ENCODE results near the gene ZDHHC11B. TPM values are rescaled to one million over a fixed set of nuclear protein-coding genes. Genes with fewer than 3 reads are reported as not detected.
A peak's percentile ranks its signal among the peaks of the same experiment; 100 is the strongest.
"Not testable (repeated sequence)": the region's sequence is repeated elsewhere in the genome, so short reads cannot be mapped to it uniquely, and the experiment has no call there.

ZDHHC11B gene
- total and polyA plus RNA-seq, 2 donors from 2014 or later = 4.4 to 5.4 TPM

DNA sequence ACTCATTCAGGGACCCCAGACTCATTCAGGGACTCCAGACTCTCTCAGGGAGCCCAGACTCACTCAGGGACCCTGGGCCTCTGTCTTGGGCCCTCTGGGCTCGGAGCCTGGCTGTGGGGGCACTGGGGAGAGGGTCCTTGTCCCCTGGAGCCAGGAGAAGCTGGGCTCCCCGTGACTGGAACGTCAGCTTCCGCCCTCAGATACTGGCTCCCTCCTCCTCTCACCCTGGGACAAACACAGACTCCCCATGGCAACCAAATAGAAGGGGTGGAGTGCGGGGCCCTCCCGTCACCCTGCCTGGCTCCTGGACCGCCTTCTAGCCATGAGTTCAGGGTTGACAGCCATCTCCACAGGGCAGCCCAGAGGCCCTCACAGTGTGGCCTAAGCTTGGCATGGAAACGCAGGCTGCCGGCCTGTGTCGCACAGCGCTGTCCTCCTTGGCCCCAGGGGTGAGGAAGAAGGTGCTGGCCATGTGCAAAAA lies 27.6 kb downstream of the ZDHHC11B start:
- Histone ChIP-seq H3K9me3 (ENCODE audit: control insufficient read depth in 2 of 3, insufficient read depth in 1 of 3, low read length in 3 of 3) (no peaks in the 10 kb centered on the region), H3K4me3 (ENCODE audit: low read length in 3 of 3) (no peak overlapping the region), H3K36me3 (ENCODE audit: control insufficient read depth in 2 of 3, insufficient read depth in 3 of 3, low read length in 3 of 3) (no peaks in the 10 kb centered on the region), H3K27ac (ENCODE audit: low read depth in 2 of 2, low read length in 2 of 2) (no peak overlapping the region), H3K9ac (ENCODE audit: low read length in 3 of 3) (no peak overlapping the region), H3K27me3 (ENCODE audit: control insufficient read depth, insufficient read depth, low read length) (peaks cover 2% of the 10 kb centered on the region), H3K4me1 (ENCODE audit: control insufficient read depth in 2 of 3, insufficient read depth in 2 of 3, low read depth in 1 of 3, low read length in 3 of 3) (peaks cover 0 to 13% (median 8%) of the 10 kb centered on the region in 3 donors)
- no peak for FAIRE-seq
- intact Hi-C loops (cut with DNase I) = no loop called here
- DNase-seq = peak in 4 of 5 donors; percentile 66 to 87 (median 73)
- TF ChIP-seq, protein P1, sequence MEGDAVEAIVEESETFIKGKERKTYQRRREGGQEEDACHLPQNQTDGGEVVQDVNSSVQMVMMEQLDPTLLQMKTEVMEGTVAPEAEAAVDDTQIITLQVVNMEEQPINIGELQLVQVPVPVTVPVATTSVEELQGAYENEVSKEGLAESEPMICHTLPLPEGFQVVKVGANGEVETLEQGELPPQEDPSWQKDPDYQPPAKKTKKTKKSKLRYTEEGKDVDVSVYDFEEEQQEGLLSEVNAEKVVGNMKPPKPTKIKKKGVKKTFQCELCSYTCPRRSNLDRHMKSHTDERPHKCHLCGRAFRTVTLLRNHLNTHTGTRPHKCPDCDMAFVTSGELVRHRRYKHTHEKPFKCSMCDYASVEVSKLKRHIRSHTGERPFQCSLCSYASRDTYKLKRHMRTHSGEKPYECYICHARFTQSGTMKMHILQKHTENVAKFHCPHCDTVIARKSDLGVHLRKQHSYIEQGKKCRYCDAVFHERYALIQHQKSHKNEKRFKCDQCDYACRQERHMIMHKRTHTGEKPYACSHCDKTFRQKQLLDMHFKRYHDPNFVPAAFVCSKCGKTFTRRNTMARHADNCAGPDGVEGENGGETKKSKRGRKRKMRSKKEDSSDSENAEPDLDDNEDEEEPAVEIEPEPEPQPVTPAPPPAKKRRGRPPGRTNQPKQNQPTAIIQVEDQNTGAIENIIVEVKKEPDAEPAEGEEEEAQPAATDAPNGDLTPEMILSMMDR (IDR thresholded peaks at IDR 0.05; ENCODE audit: borderline replicate concordance, extremely low read depth, insufficient read depth) = no peak

DNA sequence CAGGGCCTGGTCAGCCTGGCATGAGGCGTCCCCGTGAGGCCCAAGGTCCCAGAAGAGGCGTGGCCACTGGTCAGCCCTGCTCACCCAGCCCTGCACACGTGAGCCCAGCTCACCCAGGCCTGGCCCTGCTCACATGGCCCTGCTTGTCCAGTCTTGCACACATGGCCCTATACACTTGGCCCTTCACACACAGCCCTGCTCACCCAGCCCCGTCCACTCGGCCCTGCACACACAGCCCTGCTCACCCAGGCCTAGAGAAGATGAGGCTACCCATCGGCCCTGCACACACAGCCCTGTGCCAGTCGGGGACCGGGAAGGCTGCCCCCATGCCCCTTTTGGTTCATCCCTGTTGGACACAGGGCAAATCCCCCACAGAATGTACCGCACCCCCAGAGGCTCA lies 28.4 kb downstream of the ZDHHC11B start:
- FAIRE-seq (no peak), DNase-seq (peak in 2 of 5 donors; percentile 12 to 82)
- TF ChIP-seq, protein P1 (IDR thresholded peaks at IDR 0.05; ENCODE audit: borderline replicate concordance, extremely low read depth, insufficient read depth) = no peak
- Histone ChIP-seq H3K9ac (ENCODE audit: low read length in 3 of 3) (no peak overlapping the region), H3K4me1 (ENCODE audit: control insufficient read depth in 2 of 3, insufficient read depth in 2 of 3, low read depth in 1 of 3, low read length in 3 of 3) (peaks cover 0 to 13% (median 8%) of the 10 kb centered on the region in 3 donors), H3K27me3 (ENCODE audit: control insufficient read depth, insufficient read depth, low read length) (peaks cover 2% of the 10 kb centered on the region), H3K36me3 (ENCODE audit: control insufficient read depth in 2 of 3, insufficient read depth in 3 of 3, low read length in 3 of 3) (no peaks in the 10 kb centered on the region), H3K9me3 (ENCODE audit: control insufficient read depth in 2 of 3, insufficient read depth in 1 of 3, low read length in 3 of 3) (no peaks in the 10 kb centered on the region), H3K27ac (ENCODE audit: low read depth in 2 of 2, low read length in 2 of 2) (no peak overlapping the region), H3K4me3 (ENCODE audit: low read length in 3 of 3) (no peak overlapping the region)
- intact Hi-C loops (cut with DNase I) = no loop called here

DNA sequence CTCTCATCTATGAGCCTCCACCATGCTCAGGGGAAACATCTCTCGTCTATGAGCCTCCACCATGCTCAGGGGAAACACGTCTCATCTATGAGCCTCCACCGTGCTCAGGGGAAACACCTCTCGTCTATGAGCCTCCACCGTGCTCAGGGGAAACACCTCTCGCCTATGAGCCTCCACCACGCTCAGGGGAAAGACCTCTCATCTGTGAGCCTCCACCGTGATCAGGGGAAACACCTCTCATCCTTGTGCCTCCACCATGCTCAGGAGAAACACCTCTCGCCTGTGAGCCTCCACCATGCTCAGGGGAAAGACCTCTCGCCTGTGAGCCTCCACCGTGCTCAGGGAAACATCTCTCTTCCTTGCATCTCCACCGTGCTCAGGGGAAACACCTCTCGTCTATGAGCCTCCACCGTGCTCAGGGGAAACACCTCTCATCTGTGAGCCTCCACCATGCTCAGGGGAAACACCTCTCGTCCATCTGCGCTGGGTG lies 30.3 kb downstream of the ZDHHC11B start:
- H3K27me3 ChIP-seq (ENCODE audit: control insufficient read depth, insufficient read depth, low read length); H3K4me3 ChIP-seq (ENCODE audit: low read length in 3 of 3); H3K9me3 ChIP-seq (ENCODE audit: control insufficient read depth in 2 of 3, insufficient read depth in 1 of 3, low read length in 3 of 3); H3K36me3 ChIP-seq (ENCODE audit: control insufficient read depth in 2 of 3, insufficient read depth in 3 of 3, low read length in 3 of 3); FAIRE-seq; H3K9ac ChIP-seq (ENCODE audit: low read length in 3 of 3); intact Hi-C loops (cut with DNase I); H3K27ac ChIP-seq (ENCODE audit: low read depth in 2 of 2, low read length in 2 of 2): not testable (repeated sequence)
- H3K4me1 ChIP-seq (ENCODE audit: control insufficient read depth in 2 of 3, insufficient read depth in 2 of 3, low read depth in 1 of 3, low read length in 3 of 3) = peaks cover 0 to 13% (median 6%) of the 10 kb centered on the region in 3 donors
- peak in 1 of 5 donors; percentile 43 for DNase-seq

DNA sequence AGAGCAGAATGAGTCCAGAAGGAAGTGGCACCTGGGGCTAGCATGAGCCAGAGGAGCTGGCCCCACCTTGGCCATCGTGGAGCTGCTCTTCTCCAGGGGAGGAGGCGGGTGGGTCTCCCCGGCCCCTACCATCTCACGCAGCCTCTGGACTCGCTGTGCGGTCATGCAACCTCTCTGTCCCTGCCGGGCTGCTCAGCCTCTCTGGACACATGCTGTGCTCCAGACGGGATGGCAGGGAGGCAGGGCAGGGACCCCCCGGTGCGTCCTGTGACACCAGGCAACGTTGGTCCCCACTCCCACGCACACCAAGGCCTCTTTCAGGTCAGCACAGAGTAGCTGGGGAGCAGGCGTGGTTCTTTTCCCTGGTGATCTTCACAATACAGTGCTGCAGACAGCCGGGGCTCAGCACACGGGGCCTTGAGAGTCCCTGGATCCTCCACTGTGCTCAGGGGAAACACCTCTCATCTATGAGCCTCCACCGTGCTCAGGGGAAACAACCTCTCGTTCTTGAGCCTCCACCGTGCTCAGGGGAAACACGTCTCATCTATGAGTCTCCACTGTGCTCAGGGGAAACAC lies 30.9 kb downstream of the ZDHHC11B start:
- peak in 1 of 5 donors; percentile 69 for DNase-seq
- H3K27me3 ChIP-seq (ENCODE audit: control insufficient read depth, insufficient read depth, low read length); H3K27ac ChIP-seq (ENCODE audit: low read depth in 2 of 2, low read length in 2 of 2); H3K9ac ChIP-seq (ENCODE audit: low read length in 3 of 3); FAIRE-seq; H3K4me3 ChIP-seq (ENCODE audit: low read length in 3 of 3); intact Hi-C loops (cut with DNase I); H3K36me3 ChIP-seq (ENCODE audit: control insufficient read depth in 2 of 3, insufficient read depth in 3 of 3, low read length in 3 of 3); H3K9me3 ChIP-seq (ENCODE audit: control insufficient read depth in 2 of 3, insufficient read depth in 1 of 3, low read length in 3 of 3): not testable (repeated sequence)
- peaks cover 0 to 12% (median under 1%) of the 10 kb centered on the region in 3 donors for H3K4me1 ChIP-seq (ENCODE audit: control insufficient read depth in 2 of 3, insufficient read depth in 2 of 3, low read depth in 1 of 3, low read length in 3 of 3)

DNA sequence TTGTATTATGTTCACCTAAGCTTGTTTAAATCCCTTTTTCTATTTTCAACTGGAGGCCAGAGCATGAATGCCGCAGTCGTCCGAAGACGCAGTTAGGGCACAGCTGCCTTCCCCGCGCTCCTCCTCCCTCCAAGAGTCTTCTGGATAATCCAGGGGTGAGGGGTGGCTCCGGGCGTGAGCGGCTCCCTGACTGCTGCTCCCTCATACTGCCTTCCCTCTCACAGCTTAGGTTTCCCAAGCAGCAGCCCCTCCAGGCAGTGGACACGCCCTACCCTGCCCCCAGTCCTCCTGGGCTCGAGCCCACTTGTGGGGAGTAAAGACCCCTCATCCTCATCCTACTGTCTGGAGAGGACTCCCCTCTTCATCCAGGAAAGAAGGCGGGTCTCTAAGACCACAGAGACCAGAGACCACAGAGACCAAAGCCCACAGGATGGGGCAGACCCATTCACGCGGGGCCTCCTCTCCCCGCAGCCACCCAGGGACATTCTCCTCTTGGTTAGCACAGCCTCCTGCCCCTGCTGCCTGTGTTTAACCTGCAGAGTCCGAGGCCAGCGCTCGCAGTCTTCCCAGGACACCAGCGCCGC lies 31.9 kb downstream of the ZDHHC11B start:
- H3K27ac ChIP-seq (ENCODE audit: low read depth in 2 of 2, low read length in 2 of 2); intact Hi-C loops (cut with DNase I); H3K9ac ChIP-seq (ENCODE audit: low read length in 3 of 3); H3K36me3 ChIP-seq (ENCODE audit: control insufficient read depth in 2 of 3, insufficient read depth in 3 of 3, low read length in 3 of 3); H3K9me3 ChIP-seq (ENCODE audit: control insufficient read depth in 2 of 3, insufficient read depth in 1 of 3, low read length in 3 of 3); DNase-seq; H3K27me3 ChIP-seq (ENCODE audit: control insufficient read depth, insufficient read depth, low read length); H3K4me1 ChIP-seq (ENCODE audit: control insufficient read depth in 2 of 3, insufficient read depth in 2 of 3, low read depth in 1 of 3, low read length in 3 of 3); H3K4me3 ChIP-seq (ENCODE audit: low read length in 3 of 3); FAIRE-seq: not testable (repeated sequence)

DNA sequence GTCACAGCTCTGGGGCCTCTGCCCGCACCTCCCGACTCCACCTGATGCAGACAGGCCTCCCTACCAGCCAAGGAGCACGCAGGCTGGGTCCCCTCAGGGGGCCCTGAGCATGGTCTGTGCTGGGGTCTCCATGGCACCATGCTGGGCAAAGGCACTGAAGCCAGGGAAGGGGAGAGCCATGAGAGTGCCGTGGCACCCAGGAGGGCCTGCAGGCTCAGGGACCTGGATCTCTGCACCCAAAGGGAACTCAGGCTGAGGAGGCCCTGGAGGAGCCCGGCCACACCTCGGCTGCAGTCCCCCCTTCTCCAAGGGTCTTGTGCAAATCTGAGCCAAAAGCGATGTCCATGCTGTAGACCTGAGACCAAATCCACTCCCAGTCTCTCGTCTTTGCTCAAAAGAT lies 32.5 kb downstream of the ZDHHC11B start:
- peak in 1 of 5 donors; percentile 28 for DNase-seq
- H3K4me3 ChIP-seq (ENCODE audit: low read length in 3 of 3); H3K27me3 ChIP-seq (ENCODE audit: control insufficient read depth, insufficient read depth, low read length); FAIRE-seq; H3K9me3 ChIP-seq (ENCODE audit: control insufficient read depth in 2 of 3, insufficient read depth in 1 of 3, low read length in 3 of 3); H3K36me3 ChIP-seq (ENCODE audit: control insufficient read depth in 2 of 3, insufficient read depth in 3 of 3, low read length in 3 of 3); H3K9ac ChIP-seq (ENCODE audit: low read length in 3 of 3); H3K27ac ChIP-seq (ENCODE audit: low read depth in 2 of 2, low read length in 2 of 2); intact Hi-C loops (cut with DNase I); H3K4me1 ChIP-seq (ENCODE audit: control insufficient read depth in 2 of 3, insufficient read depth in 2 of 3, low read depth in 1 of 3, low read length in 3 of 3): not testable (repeated sequence)
